GM19468 (cell line): Measurements from ENCODE around the gene IGLL1.
"Not testable (repeated sequence)": the region's sequence is repeated elsewhere in the genome, so short reads cannot be mapped to it uniquely, and the experiment has no call there.

Experiments used
- ATAC-seq: cut with Tn5 transposase; IDR thresholded peaks from one replicate; pipeline ENCODE4 v1.9.1; 2021; ENCODE audit warnings: mild to moderate bottlenecking, moderate library complexity, moderate number of reproducible peaks; ENCODE audit not compliant: unreplicated experiment; ENCODE audit errors: extremely low read depth

IGLL1 gene

DNA sequence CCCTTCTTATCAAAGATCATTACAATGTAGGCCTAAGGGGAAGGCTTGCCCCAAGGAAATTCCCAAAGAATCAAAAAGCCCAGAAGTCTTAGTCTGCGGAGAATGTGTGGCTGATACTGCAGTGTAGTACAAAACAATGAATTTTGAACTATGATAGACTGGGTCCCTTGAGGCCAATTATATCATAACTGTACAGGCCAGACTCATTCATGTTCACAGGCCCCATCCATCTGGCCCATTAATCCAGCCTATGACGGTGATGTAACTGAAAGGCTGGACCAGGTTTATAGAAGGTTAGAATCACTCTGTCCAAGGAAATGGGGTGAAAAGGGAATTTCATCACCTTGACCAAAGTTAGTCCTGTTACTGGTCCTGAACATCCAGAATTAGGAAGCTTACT is 35.2 kb downstream of the IGLL1 start:
- no peak for ATAC-seq

DNA sequence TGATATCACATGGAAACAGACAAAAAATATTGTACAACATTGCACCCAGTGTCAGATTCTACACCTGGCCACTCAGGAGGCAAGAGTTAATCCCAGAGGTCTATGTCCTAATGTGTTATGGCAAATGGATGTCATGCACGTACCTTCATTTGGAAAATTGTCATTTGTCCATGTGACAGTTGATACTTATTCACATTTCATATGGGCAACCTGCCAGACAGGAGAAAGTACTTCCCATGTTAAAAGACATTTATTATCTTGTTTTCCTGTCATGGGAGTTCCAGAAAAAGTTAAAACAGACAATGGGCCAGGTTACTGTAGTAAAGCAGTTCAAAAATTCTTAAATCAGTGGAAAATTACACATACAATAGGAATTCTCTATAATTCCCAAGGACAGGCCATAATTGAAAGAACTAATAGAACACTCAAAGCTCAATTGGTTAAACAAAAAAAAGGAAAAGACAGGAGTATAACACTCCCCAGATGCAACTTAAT is 36.5 kb downstream of the IGLL1 start:
- not testable (repeated sequence) for ATAC-seq

DNA sequence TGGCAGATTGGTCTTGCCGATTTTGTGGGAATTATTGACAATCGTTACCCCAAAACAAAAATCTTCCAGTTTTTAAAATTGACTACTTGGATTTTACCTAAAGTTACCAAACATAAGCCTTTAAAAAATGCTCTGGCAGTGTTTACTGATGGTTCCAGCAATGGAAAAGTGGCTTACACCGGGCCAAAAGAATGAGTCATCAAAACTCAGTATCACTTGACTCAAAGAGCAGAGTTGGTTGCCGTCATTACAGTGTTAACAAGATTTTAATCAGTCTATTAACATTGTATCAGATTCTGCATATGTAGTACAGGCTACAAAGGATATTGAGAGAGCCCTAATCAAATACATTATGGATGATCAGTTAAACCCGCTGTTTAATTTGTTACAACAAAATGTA is 37.2 kb downstream of the IGLL1 start:
- no peak for ATAC-seq

DNA sequence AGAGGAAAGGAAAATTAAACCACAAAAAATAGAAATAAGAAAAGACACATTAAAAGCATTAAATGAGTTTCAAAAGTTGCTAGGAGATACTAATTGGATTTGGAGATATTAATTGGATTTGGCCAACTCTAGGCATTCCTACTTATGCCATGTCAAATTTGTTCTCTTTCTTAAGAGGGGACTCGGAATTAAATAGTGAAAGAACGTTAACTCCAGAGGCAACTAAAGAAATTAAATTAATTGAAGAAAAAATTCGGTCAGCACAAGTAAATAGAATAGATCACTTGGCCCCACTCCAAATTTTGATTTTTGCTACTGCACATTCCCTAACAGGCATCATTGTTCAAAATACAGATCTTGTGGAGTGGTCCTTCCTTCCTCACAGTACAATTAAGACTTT is 37.7 kb downstream of the IGLL1 start:
- not testable (repeated sequence) for ATAC-seq

DNA sequence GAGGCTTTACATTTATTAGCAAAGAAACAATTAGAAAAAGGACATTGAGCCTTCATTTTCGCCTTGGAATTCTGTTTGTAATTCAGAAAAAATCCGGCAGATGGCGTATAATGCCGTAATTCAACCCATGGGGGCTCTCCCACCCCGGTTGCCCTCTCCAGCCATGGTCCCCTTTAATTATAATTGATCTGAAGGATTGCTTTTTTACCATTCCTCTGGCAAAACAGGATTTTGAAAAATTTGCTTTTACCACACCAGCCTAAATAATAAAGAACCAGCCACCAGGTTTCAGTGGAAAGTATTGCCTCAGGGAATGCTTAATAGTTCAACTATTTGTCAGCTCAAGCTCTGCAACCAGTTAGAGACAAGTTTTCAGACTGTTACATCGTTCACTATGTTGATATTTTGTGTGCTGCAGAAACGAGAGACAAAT is 38.2 kb downstream of the IGLL1 start:
- not testable (repeated sequence) for ATAC-seq

DNA sequence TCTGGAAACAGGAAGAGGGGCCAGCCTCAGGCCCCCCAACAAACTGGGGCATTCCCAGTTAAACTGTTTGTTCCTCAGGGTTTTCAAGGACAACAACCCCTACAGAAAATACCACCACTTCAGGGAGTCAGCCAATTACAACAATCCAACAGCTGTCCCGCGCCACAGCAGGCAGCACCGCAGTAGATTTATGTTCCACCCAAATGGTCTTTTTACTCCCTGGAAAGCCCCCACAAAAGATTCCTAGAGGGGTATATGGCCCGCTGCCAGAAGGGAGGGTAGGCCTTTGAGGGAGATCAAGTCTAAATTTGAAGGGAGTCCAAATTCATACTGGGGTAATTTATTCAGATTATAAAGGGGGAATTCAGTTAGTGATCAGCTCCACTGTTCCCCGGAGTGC is 39.3 kb downstream of the IGLL1 start:
- not testable (repeated sequence) for ATAC-seq

DNA sequence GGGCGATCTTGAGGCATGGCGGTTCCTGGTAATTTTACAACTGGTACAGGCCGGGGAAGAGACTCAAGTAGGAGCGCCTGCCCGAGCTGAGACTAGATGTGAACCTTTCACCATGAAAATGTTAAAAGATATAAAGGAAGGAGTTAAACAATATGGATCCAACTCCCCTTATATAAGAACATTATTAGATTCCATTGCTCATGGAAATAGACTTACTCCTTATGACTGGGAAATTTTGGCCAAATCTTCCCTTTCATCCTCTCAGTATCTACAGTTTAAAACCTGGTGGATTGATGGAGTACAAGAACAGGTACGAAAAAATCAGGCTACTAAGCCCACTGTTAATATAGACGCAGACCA is 40.3 kb downstream of the IGLL1 start:
- not testable (repeated sequence) for ATAC-seq

DNA sequence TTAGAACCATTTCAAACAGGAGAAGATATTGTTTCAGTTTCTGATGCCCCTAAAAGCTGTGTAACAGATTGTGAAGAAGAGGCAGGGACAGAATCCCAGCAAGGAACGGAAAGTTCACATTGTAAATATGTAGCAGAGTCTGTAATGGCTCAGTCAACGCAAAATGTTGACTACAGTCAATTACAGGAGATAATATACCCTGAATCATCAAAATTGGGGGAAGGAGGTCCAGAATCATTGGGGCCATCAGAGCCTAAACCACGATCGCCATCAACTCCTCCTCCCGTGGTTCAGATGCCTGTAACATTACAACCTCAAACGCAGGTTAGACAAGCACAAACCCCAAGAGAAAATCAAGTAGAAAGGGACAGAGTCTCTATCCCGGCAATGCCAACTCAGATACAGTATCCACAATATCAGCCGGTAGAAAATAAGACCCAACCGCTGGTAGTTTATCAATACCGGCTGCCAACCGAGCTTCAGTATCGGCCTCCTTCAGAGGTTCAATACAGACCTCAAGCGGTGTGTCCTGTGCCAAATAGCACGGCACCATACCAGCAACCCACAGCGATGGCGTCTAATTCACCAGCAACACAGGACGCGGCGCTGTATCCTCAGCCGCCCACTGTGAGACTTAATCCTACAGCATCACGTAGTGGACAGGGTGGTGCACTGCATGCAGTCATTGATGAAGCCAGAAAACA is 40.8 kb downstream of the IGLL1 start:
- no peak for ATAC-seq

DNA sequence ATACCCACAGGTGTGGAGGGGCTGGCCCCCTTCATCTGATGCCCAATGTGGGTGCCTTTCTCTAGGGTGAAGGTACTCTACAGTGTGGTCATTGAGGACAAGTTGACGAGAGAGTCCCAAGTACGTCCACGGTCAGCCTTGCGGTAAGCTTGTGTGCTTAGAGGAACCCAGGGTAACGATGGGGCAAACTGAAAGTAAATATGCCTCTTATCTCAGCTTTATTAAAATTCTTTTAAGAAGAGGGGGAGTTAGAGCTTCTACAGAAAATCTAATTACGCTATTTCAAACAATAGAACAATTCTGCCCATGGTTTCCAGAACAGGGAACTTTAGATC is 41.4 kb downstream of the IGLL1 start:
- not testable (repeated sequence) for ATAC-seq

DNA sequence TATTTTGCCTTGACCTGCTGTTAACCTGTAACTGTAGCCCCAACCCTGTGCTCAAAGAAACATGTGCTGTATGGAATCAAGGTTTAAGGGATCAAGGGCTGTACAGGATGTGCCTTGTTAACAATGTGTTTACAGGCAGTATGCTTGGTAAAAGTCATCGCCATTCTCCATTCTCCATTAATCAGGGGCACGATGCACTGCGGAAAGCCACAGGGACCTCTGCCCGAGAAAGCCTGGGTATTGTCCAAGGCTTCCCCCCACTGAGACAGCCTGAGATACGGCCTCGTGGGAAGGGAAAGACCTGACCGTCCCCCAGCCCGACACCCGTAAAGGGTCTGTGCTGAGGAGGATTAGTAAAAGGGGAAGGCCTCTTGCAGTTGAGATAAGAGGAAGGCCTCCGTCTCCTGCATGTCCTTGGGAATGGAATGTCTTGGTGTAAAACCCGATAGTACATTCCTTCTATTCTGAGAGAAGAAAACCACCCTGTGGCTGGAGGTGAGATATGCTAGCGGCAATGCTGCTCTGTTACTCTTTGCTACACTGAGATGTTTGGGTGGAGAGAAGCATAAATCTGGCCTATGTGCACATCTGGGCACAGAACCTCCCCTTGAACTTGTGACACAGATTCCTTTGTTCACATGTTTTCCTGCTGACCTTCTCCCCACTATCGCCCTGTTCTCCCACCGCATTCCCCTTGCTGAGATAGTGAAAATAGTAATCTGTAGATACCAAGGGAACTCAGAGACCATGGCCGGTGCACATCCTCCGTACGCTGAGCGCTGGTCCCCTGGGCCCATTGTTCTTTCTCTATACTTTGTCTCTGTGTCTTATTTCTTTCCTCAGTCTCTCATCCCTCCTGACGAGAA is 42.0 kb downstream of the IGLL1 start:
- ATAC-seq, result not testable (repeated sequence)

DNA sequence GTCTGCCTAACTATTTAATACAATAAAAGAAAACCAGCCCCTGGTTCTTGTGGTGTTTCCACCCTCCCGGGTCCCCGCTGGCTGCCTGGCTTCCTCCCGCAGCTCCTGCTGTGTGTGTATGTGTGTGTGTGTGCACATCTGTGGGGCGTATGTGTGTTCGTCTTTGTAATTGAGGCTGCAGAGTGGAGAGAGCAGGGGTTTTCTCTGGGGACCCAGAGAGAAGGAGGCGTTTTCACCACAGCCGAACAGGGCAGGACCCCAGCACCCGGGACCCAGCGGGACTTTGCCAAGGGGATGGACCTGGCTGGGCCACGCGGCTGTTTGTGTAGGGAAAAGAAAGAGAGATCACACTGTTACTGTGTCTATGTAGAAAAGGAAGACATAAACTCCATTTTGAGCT is 42.7 kb downstream of the IGLL1 start:
- no peak for ATAC-seq

DNA sequence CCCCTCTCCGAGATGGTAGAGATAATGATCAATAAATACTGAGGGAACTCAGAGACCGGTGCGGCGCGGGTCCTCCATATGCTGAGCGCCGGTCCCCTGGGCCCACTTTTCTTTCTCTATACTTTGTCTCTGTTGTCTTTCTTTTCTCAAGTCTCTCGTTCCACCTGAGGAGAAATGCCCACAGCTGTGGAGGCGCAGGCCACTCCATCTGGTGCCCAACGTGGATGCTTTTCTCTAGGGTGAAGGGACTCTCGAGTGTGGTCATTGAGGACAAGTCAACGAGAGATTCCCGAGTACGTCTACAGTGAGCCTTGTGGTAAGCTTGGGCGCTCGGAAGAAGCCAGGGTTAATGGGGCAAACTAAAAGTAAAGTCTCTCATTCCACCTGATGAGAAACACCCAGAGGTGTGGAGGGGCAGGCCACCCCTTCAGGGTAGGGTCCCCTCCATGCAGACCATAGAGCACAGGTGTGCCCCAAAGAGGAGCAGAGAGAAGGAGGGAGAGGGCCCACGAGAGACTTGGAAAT is 43.2 kb downstream of the IGLL1 start:
- ATAC-seq, result no peak

DNA sequence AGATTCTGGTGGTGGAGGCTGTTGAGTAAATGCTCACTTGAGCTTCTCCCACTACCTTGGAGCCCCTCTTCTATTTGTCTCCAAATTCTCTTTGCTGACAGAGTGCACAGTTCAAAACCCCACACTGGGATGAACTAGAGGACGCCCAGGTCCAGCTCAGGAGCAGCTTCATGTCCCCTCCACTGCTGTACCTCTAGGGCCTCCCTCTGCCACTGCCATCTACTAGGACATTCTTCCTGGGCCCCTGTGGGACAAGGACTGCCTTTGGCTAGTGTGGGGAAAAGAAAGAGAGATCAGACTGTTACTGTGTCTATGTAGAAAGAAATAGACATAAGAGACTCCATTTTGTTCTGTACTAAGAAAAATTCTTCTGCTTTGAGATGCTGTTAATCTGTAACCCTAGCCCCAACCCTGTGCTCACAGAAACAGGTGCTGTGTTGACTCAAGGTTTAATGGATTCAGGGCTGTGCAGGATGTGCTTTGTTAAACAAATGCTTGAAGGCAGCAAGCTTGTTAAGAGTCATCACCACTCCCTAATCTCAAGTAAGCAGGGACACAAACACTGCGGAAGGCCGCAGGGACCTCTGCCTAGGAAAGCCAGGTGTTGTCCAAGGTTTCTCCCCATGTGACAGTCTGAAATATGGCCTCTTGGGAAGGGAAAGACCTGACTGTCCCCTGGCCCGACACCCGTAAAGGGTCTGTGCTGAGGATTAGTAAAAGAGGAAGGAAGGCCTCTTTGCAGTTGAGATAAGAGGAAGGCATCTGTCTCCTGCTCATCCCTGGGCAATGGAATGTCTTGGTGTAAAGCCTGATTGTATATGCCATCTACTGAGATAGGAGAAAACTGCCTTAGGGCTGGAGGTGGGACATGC is 44.1 kb downstream of the IGLL1 start:
- not testable (repeated sequence) for ATAC-seq

DNA sequence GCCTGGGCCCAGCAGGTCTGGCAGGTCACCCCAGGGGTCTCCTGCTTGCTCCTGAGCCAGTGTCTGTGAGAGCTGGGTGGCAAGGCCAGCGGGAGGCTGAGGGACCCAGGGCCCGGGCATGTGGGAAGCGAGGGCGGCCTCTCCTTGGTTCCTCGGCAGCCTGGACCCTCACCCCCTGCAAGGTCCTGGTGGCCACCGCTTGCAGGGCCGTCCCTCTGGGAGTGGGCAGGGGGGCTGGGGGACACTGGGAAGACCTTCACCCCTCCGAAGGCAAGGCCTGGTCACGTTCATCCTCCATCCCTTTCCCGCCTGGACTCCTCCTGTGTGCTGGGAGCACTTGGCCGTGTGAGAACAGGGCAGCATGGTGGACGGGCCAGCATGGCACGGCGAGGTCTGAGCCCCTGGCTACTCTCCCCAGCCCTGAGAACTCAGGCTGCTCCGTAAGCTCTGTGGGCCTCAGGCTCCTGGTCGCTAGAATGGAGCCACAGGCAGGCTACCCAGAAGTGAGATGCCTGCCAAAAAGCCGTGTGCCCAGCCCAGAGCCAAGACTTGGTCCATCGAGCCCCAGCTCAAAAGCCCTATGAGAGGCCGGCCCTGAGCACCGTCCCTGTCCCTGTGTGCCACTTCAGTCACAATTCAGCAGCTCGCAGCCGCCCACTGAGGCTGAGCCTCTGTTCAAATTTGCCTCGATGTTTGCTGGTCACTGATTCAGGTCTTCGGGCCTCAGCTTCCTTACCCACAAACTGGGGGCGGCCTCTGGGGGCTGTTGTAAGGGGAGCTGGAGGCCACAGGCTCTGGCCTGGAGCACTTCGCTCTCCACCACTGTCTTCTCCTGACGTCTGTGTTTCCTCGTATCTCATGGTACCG is 45.0 kb downstream of the IGLL1 start:
- ATAC-seq, result no peak

DNA sequence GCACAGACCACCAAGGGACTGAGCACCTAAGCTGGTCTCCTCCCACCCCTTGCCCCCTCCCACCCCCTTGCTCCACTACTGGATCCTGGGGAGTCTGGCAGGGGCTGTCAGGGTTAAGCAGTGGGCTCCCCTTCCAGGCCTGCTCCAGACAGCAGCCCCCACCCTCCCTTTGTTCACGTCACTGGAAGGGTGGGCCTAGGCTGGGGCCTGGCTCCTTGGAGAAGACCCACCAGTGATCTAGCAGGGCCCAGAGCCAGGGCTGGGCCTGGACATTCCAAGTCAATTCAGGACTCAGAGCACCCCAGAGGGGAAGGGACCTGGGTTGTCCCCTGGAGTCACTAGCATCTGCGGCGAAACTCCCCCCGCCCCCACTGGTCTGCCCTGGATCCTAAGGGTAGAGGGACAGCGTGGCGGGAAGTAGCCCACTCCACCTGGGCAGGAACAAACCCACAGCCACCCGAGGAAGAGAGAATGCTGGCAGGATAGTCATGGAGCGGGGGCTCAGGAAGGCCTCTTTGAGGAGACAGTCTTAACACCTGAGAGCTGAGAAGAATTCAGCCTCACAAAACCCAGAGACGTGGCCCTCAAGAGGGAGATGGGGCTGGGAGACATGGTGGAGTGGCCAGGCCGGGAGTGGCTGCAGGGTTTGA is 45.8 kb downstream of the IGLL1 start:
- ATAC-seq, result no peak

DNA sequence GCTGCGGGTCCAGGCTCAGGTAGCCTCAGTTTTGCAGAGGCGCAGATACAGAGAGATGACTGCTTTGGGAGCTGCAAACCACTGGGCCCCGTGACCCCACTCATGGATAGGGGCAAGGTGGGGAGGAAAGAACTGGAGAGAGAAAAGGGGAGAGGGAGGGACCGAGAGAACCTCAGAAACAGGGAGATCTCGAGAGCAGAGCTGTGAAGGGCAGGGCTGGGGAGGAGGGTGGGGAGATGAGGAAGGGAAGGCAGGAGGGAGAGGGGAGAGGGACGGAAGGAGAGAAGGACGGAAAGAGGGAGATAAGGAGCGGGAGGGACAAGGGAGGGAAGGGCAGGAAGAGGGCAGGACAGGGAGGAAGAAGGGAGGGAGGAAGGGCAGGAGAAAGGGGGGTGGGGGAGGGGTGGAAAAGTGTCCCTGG is 46.3 kb downstream of the IGLL1 start:
- ATAC-seq, result no peak

DNA sequence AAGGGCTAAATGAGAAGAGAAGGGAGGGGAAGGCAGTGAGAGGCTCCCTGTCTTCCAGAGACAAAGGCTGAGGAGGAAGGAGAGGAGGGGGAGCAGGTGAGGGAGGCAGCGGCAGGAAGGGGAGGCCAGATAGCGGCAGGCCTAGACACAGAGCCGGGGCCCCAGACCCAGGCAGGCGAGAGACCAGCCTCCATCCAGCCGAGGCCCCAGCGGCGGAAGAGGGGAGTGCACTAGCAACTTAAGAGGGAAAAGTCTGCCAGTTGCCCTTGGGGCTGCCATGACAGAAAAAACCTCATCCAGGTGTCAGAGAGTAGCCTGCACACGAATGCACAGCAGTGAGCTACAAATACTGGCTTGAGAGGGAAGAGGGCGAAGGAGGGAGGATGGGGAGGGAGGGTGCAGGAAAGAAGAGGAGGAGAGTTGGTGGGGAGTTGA is 46.7 kb downstream of the IGLL1 start:
- no peak for ATAC-seq

DNA sequence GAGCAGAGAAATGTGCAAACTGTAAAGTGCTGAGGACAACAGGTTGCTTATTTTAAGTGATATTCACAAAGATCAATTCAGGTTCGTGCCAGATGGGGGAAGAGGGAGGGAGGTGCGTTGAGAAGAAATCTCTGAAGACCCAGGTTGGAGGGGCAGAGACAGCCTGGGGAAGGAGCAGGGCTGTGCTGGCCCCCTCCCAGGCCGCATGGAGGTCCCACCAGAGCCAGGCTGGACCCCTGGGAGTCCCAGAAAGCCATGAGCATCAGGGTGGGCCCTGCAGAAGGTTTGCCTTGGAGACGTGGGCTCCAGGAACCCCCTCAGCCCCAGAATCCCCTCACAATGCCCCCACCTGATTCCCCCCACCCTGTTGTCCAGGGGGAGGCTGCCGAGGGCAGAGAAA is 47.4 kb downstream of the IGLL1 start:
- no peak for ATAC-seq
